Mesenteric fat pad (tissue), 1 donor: ENCODE data around the gene KCNAB3. TPM values are rescaled to one million over a fixed set of nuclear protein-coding genes. Genes with fewer than 3 reads are reported as not detected.

ENCODE experiments used
- DNase-seq: peaks from one replicate; pipeline ENCODE4 v3.0.0-alpha.2; 2020; ENCODE audit warnings: low spot score
- total RNA-seq: library from RNA; stranded (reverse); fragmentation: NEBNext Ultra II Directional; extraction: Animal tissue kit (Norgen Biotek cat#: 25700); gene quantifications from one replicate; pipeline ENCODE4 v1.2.1, GENCODE V29; 2021
- donor health status: DM: yes; HTN: yes; CAD: no.

Gene KCNAB3
- total RNA-seq, 1 donor from 2014 or later = 1.3 TPM

DNA sequence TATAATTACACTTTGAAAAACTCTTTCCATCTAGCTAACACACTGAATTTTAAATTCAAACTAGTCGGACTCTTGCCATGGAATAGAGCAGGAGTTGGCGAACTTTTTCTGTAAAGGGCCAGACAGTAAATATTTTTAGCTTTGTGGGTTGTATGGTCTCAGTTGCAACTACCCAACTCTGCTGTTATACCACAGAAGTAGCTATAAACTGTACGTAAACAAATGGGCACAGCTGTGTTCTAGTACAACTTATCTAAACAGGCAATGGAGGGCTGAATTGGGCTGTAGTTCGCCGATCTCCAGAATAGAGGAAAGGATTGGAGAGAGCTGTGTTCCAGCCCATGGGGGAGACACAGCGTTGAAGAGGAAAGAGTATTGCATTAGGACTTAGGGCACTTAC lies 11.1 kb upstream of the KCNAB3 start:
- no peak for DNase-seq

GRCh38 chr17:7940034-7940433 lies 10.4 kb upstream of the KCNAB3 start:
- DNase-seq = peak; percentile 78

GRCh38 chr17:7935859-7936258 lies 6.2 kb upstream of the KCNAB3 start:
- no peak for DNase-seq

DNA sequence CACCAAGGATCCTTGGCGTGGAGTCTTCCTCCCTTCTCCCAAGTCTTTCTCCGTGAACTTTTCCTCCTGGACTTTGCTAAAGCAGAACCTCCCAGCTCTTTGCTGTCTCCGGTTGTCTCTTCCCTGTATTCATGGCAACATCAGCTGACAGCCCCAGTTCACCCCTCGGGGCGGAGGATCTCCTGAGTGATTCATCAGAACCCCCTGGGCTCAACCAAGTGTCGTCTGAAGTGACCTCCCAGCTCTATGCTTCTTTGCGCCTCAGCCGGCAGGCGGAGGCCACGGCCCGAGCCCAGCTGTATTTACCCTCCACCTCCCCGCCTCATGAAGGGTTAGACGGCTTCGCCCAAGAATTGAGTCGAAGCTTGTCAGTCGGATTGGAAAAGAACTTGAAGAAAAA lies 3.3 kb upstream of the KCNAB3 start:
- DNase-seq = peak; percentile 88

GRCh38 chr17:7932483-7932891 lies 2.8 kb upstream of the KCNAB3 start:
- DNase-seq = peak; percentile 79

DNA sequence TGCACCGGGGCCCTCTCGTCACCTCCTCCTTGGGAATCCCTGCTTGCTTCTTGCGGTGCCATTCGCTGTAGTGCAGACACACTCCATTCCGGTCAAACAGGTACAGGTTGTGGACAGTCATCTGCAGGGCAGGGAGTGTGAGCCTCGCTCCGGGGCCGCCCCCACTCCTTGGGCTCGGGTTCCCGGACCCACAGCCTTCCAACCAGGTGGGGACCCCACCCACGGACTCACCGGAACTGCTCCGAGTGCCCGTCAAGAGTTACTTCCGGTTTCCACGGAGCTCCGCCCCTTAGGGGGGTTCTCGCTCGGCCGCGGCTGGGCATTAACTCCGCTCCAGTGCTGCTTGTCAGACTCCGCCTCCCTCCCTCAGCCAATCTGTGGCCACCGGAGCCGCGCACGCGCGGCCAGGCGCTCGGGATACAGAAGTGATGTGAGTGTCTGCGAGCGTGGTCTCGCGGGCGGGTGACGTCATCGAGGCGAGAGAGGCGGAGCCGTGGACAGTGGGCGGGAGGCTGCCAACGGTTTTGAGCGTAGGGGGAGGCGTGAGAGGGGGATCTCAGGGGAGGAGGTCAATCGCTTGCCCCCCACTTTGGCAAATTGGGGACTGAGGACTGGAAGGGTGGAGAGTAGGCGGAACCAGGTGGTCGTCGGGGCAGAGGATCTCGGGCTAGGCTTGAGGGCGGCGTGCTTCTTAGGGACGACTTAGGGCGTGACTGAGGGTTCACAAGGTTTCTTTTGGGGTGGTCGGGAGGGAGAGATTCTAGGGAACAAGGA lies 2.2 kb upstream of the KCNAB3 start, which contains the start of the genes CNTROB and TRAPPC1:
Gene CNTROB (plus strand): TSS at position 498 of the 774 bp plus-strand sequence. CDS start 874 bp downstream, outside the sequence.
Gene TRAPPC1 (minus strand): TSS at position 238 of the 774 bp plus-strand sequence. CDS start 117 bp downstream, at position 121.
- peak; percentile 100 for DNase-seq

- peak; percentile 81 for DNase-seq
Measured at GRCh38 chr17:7930841-7931631, 1.4 kb upstream of the KCNAB3 start.

DNA sequence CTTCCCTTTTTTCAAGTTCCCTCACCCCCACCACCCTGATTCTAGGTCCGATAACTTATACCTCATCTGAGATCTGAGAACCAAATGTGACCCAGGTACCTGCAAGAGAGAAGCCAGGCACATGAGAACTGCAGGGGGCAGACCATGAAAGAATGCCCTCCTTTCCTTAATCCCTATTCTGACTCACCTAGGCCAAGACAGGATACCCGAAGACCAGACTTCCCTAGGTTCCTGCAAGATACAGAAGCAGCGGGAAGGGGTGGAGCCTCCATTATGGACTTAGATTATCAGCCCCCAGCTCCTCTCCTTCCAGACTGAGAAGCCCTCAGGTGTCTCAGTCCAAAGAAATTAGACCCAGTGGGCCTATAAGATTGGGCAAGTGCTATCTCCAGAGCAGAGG lies 2.1 kb downstream of the KCNAB3 start:
- DNase-seq = no peak

- no peak for DNase-seq
Measured at GRCh38 chr17:7922845-7923628, 6.6 kb downstream of the KCNAB3 start.

DNA sequence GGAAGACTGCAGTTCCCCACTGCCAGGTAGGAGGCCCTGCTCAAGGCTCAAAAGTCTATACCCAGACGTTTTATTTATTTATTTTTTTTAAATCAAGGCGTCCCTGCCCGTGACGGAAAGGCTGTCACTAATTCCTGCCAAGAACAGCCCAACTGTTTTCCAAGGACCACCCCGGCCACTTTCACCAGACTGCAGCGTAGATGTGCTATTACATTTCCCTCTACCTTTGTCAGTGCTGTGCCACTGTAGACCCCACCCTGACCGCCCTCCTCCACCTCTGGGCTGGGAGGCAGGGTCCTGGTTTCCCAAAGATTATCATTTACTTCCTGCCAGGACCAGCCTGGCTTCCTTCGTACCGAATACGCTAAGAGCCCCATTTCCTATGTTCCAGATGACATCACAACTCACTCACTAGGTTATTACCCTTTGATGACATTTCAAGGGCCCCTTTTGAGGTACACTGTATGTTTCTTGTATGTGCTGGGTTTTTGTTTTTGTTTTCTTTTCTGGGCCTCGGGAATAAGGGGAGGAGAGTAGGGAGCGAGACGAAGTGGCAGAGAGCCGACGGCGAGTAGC lies 7.3 kb downstream of the KCNAB3 start:
- no peak for DNase-seq

GRCh38 chr17:7916808-7917207 lies 12.8 kb downstream of the KCNAB3 start:
- DNase-seq = no peak

DNA sequence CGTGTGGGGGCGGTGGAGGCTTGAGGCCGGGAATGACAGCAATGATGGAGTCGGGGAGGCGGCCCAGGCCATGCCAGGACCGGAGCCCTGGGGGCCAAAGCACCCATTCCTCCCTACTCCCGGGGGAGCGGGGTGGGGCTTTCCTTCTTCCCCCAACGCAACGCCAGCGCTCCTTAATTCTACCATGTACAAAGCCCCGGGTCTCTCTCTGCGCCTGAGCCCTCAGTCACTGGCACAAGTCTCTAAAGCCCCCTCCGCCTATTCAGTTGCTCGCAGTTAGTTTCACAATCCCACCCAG lies 13.3 kb downstream of the KCNAB3 start:
- no peak for DNase-seq

DNA sequence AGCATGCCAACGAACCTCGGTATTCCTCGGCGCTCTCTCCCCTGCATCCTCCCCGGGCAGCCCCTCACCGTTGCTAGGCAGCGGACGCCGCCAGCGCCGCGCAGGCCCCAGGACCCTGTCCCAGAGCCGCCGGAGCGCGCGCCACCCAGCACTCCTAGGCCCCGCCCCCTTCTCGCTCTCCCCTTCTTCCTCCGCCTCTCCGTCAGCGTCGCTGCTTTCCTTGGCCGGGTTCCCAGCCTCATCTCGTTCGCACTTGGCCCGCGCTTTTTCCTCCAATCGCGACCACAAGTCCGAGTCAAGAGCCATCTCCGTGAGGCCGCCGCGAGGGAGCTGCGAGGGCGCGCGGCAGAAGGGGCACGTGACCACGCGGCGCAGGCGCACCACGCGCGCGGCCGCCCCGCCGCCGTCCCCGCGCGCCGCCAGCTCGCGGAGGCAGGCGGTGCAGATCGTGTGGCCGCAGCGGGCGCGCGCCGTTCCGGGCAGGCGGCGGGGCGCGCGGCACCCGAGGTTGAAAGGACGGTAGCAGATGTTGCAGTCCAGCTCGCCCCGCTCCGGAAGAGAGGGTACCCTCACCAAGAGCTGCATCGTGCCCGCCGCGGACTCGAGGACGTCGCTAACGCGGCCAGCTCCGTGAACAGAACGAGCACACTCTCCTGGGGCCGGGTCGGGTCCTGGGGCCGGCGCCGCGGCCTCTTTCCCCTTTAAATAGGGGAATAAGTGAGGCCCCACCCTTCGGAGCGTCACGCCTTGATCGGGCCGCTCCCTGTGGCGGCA lies 13.9 kb downstream of the KCNAB3 start, which contains the start of gene RNF227:
Gene RNF227 (minus strand): TSS at position 679 of the 774 bp plus-strand sequence. CDS start 94 bp downstream, at position 585.
- peak; percentile 97 for DNase-seq

DNA sequence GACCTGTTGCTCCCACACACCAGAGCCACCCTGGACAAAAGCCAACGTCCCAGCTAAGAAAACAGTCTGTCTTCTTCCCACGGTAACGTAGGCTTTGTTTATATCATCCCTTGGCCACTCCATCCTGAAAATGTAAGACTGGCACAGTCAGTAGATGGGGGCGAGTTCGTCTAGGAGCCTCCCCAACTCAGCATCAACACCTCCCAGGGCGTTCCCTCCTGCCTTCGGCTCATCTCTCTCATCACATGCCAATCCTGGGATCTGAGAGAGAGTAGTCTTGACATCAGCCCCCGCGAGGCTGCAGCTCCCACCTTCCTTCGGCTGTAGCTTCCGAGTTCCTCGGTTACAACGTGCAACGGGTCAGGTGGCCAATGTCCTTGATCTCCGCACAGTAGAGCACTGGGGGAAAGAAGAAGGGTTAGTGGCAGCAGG lies 14.5 kb downstream of the KCNAB3 start:
- no peak for DNase-seq

- no peak for DNase-seq
Measured at GRCh38 chr17:7912927-7913524, 16.6 kb downstream of the KCNAB3 start.

- DNase-seq = no peak
Measured at GRCh38 chr17:7911116-7911515, 18.5 kb downstream of the KCNAB3 start.

DNA sequence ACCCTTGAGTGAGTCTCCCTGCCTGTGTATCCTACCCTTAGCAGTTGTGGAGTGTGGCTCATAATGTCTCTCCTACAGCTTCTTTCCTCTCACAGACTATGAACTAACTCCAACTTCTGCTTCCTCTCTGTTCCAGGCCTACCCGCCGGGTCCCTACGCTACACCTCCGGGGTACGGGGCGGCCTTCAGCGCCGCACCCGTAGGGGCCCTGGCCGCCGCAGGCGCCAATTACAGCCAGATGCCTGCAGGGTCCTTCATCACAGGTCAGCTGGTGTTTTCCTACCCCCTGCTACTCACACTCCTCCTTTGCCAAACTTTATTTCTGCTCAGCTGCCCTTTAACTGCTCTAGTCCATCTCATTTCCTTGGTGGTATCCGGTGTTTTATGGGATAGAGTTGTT lies 18.9 kb downstream of the KCNAB3 start:
- no peak for DNase-seq

- DNase-seq = no peak
Measured at GRCh38 chr17:7910281-7910680, 19.4 kb downstream of the KCNAB3 start.

DNA sequence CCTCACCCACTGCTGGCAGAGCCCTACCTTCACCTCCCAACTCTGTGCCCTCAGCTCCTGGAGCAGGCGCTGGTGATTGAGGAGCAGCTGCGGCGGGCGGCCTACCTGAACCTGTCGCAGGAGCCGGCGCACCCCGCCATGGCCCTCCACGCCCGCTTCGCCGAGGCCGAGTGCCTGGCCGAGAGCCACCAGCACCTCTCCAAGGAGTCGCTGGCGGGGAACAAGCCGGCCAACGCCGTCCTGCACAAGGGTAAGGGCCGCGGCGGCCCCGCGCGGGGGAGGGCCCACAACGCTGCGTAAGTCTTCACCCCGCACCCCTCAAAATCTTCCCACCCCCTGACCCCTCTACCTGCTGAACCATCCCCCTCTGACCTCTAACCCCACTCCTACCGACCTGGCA lies 20.6 kb downstream of the KCNAB3 start:
- no peak for DNase-seq
